HG02885 (cell line): ENCODE measurements around the gene TUBGCP6.

Experiments
- ATAC-seq: cut with Tn5 transposase; IDR thresholded peaks from one replicate; pipeline ENCODE4 v1.9.1; 2021; ENCODE audit warnings: mild to moderate bottlenecking; ENCODE audit not compliant: unreplicated experiment, poor library complexity

Gene TUBGCP6

DNA sequence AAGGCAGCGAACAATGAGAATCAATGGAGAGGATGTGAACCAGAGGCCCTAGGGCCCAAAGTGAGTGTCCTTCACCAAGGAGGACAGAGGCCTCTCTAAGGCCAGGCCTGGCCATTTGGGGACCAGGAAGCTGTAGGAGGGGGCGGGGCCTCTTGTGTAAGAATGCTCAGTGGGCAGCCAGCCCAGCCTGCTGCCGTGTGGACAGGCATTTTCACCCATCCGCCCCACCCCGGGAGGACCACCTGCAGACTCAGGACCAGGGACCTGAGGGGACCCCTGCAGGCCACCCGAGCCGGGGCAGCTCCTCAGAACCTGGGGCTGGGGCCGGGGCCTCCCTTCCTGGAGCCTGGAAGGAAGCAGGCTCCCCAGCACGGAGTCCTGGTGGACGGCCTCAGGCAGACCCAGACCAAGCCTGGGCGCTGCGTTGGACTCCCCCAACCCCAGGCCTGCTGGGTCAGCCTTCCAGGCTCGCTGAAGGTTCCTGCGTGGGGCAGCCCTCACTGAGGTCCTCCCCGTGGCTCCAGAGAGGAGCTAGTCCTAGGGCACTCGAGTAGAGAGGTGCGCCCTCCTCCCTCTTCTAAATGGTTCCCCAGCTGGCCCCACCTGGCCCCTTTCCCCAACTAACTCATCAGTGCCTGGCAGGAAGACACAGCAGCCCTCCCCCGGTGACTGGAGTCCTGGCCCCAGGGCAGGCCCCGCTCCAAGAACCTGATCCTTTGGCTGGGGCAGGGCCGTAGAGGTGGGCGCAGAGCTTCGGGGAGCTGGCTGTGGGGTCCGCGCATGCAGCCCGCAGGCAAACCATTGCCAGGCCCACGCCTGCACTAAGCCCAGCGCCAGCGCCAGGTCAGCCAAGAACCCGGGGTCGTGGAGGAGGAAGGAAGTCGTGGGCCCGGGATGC is 60.6 kb downstream of the TUBGCP6 start:
- ATAC-seq: no peak

DNA sequence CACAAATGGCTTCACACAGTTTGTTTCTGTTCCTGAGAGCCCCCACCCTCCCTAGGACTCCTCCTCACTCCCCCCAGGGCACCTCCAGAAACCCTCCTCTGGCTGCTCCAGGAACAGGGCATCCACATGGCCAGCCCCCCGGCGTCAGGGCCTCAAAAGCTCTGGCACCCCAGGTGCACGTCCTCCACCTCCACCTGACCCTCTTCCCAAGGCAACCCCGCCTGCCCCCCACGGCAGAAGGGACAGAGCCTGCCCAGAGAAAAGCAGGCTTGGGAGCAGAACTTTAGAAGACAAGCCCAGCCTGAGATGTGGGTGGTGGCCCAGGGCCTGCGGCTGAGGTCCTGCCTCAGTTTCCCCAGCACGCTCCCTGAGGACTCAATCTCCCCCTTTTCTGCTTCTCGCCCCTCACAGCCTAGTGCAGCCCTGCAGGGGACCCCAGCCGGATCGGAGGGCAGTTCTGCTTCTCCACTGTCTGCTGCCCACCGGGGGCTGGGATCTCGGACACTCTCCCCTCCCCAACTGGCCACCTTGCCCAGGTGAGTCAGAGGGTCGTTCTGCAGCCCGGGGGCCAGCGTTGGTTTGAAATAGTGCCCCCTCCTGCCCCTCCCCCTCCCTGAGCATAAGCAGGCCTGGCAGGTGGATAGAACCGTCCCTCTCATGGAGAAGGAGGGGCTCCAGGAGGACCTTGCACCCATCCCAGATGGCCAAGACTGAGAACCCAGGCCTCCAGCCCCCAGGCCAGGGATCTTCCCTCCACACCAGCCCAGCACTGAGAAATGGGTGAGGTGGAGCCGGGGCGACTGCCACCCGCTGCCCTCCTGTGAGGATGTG is 61.5 kb downstream of the TUBGCP6 start:
- ATAC-seq: no peak

DNA sequence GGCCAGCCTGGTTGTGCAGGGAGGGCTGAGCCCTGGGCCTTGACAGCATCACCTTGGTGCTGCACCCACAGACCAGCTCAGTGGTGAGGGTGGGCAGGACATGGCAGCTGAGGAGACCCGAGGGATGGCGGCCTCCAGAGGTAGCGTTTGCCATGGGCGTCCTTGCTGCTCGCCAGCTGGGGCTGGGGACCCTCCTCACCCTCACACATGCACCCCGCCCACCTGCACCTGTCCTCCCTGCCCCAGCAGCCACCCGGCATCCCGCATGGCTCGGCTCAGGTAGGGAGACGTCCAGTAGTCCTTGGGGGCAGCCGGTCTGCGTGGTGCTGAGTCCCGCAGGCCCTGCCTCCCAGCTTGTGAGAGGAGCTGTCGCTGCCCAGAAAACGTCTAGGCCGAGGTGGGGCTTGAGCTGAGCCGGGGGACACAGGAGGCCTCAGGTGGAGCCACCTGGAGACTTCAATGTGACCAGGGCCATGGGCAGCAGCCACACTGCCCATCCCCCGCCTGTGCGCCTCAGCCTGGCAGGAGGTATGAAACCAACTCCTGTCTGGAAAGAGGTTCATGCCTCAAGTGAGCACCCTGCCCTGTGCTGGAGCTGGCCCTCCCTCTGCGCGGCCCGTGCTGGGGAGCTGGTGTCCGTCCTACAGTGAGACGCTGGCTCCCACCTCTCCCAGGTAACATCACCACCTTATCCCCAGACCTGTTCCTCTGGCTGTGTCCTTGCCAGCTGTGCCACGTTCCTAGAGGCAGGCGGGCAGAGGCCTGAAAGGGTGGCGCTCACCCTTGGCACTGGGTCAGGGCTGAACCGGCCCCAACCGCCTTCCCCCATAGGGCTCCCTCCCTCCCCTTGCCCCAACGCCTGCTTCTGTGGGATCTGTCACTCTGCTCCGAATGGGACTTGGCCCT is 62.4 kb downstream of the TUBGCP6 start:
- ATAC-seq: no peak

DNA sequence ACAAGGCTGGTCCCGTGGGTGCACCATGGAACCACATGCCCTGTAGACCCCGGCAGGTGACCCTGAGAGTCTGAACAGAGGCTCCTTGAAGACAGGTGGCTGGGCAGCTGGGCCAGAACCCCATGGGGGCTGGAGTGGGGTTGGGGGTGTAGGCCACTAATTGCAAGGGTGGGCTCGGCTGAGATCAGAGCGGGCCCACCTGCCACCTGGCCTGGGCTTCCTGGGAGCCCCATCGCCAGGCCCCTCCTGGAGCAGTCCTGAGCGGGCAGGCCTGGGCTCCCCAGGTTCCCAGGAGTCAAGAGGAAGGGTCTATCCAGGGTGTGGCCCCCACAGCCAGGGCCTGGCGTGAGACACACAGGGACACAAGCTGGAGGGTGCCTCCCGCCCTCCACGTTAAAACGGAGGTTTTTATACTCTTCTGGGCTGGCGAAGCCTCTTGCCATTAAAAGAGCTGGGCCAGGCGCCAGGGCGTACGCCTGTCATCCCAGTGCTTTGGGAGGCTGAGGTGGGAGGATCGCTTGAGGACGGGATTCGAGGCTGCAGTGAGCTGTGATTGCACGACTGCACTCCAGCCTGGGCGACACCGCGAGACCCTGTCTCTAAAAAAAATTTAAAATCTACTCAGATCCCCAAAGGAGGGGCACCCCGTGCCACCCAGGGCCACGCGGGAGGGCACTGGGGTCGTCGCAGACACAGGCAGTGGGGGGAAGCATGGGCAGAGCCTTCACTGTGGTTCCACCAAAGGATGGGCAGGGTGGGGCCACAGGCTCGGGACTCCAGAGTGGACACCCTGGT is 63.9 kb downstream of the TUBGCP6 start:
- ATAC-seq: no peak

DNA sequence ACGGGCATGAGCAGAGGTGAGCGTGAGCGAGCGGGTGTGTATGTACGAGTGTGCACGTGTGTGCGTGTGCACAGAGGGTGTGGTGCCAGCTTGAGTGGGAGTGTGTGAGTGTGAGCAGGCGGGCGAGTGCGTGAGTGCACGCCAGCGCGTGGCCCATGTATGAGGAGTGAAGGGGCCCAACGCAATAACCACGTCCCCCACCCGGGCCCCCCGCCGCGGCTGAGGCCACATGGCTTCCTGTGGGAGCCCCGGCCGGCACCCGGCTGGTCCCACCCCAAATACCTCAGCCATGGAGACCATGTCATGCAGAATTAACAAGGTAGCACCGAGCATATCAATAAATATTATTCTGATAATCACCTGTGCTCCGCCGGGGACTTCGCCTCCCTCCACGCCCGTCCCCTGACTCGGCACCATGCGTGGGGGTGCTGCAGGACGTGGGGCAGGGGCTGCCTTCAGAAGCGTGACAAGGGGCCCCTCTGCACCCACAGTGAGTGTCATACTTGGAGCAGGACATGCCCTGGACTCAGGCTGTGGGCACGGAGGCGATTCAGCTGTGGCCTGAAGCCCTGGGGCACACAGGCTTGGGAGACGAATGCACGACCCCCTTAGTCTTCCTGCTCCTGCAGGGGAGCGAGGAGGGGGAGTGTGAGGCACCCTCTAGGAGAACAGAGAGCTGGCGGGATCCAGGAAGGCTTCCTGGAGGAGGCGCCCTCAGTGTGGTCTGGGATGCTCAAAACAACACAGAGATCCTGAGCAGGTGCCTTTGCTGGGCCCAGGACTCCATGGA is 64.7 kb downstream of the TUBGCP6 start:
- ATAC-seq: no peak

DNA sequence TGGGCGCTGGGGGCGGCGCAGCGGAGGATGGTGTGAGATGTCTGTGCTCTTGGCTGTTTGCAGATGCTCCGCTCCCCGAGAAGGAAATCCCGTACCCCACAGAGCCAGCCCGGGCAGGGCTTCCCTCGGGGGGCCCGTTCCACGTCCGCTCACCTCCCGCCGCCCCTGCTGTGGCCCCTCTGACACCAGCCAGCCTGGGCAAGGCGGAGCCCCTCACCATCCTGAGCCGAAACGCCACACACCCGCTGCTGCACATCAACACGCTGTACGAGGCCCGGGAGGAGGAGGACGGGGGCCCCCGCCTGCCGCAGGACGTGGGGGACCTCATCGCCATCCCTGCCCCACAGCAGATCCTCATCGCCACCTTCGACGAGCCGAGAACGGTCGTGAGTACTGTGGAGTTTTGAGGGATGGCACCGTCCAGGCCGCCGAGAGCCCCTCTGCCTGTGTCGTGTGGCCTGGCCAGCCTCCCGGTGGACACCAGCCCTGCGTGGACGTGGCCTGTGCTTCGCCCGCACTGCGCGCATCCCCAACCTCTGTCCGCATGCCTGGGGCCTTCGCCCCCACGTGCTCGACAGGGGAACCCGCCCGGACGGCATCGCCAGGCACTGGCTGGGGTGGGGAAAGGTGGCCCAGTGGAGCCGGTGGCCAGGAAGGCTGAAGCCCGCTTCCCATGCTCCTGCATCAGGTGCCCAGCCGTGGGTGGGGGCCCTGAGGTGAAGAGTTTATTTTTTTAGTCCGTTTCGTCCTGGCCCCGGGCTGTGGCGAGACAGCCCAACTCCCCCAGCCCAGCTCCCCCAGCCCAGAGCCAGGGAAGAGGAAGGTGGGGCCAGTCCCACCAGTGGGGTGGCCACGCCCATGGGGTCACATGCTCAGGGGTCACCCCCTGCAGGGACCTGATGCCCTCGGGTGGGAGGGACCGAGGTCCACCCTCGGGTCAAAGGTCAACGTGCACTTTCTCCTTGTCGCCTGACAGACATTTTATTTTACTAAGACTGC is 65.7 kb downstream of the TUBGCP6 start:
- no peak for ATAC-seq

DNA sequence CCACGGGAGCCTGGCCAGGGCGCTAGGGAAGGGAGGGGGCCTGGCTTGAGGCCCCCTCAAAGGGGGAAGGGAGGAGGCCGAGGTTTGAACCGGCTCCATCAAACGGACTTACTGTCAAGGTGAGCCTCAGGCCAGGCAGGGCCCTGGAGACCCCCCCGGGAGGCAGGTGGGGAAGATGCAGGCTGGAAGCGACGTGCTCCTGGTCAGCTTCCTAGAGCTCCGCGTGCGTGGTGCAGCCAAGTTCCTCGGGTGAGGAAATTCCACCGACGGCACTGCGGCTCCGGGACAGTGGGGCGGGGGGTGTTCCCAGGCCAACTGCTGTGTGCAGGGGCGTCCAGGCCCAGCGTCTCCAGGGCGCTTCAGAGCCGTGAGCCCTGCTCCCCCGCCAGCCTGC is 66.4 kb downstream of the TUBGCP6 start:
- ATAC-seq: no peak

DNA sequence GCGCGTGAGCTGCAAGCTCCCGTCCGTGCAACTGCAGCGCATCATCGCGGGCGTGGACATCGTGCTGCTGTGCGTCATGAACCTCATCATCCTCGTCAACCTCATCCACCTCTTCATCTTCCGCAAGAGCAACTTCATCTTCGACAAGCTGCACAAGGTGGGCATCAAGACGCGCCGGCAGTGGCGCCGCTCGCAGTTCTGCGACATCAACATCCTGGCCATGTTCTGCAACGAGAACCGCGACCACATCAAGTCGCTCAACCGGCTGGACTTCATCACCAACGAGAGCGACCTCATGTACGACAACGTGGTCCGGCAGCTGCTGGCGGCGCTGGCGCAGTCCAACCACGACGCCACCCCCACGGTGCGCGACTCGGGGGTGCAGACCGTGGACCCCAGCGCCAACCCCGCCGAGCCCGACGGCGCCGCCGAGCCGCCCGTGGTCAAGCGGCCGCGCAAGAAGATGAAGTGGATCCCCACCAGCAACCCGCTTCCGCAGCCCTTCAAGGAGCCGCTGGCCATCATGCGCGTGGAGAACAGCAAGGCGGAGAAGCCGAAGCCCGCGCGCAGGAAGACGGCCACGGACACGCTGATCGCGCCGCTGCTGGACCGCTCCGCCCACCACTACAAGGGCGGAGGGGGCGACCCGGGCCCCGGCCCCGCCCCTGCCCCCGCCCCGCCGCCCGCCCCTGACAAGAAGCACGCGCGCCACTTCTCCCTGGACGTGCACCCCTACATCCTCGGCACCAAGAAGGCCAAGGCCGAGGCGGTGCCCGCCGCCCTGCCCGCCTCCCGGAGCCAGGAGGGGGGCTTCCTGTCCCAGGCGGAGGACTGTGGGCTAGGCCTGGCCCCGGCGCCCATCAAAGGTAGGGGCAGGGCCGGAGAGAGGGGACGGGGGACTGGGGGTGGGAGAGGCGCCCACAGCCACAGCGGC is 67.0 kb downstream of the TUBGCP6 start:
- ATAC-seq: no peak

DNA sequence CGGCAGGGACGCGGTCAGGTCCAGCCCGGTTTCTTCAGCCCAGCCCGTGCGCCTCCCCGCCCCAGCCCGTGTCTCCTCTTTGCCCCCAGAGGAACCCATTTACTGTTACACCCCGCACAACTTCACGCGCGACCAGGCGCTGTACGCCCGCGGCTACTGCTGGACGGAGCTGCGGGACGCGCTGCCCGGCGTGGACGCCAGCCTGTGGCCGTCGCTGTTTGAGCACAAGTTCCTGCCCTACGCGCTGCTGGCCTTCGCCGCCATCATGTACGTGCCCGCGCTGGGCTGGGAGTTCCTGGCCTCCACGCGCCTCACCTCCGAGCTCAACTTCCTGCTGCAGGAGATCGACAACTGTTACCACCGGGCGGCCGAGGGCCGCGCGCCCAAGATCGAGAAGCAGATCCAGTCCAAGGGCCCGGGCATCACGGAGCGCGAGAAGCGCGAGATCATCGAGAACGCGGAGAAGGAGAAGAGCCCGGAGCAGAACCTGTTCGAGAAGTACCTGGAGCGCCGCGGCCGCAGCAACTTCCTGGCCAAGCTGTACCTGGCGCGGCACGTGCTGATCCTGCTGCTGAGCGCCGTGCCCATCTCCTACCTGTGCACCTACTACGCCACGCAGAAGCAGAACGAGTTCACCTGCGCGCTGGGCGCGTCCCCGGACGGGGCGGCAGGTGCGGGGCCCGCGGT is 67.8 kb downstream of the TUBGCP6 start:
- ATAC-seq: no peak

DNA sequence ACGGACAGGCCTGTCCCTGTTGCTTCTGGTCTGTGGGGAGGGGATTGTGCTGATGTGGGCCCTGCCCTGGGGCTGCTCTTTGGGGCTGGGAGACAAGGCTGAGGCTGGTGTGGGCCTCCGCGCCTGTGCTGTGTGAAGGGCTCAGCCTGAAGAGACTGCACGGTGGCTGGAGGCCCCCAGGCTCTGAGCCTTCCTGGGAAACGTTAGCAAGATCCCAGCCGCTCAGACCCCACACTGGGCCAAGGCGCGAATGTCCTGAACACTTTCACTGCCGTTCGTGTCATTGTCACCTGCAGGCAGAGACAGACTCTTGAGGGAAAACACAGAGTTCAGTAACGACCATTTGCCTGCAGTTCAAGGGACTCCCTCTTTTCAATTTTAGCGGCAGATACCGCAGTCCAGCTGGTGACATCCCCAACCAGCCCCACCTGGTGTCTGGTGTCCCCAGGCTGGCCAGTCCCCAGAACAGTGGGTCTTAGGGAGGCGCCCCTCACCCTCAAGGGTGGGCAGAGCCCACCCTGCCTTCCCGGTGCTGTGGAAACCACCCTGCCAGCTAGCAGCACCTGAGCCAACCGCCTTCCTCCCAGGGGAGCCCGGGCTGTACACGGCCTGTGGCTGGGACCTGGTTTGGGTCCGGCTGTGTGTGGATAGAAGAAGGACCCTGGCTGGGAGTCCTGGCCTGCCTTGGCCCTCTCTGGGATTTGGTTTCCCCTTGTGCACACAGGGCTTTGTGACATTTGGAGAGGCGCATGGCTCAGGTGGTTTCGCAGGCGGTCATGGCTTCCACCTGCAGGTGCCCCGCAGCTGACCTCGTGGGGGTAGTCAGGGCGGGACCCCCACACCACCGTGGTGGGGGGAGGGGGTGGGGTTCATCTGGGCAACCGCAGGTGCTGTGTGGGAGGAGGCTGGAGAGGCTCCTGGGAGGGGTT is 68.6 kb downstream of the TUBGCP6 start:
- ATAC-seq: no peak

DNA sequence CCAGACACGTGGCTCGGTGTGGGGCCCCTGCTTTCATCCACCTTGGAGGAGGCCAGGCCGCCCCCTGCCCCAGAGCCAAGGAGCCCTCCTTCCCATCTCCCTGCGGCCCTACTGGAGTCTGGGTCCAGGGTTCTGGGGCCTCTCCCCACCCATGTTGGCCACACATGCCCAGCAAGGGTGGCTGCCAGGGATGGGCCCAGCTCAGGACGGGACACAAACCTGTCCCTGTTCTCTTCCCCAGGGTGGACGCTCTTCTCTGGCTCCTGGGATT is 69.7 kb downstream of the TUBGCP6 start:
- ATAC-seq: no peak

DNA sequence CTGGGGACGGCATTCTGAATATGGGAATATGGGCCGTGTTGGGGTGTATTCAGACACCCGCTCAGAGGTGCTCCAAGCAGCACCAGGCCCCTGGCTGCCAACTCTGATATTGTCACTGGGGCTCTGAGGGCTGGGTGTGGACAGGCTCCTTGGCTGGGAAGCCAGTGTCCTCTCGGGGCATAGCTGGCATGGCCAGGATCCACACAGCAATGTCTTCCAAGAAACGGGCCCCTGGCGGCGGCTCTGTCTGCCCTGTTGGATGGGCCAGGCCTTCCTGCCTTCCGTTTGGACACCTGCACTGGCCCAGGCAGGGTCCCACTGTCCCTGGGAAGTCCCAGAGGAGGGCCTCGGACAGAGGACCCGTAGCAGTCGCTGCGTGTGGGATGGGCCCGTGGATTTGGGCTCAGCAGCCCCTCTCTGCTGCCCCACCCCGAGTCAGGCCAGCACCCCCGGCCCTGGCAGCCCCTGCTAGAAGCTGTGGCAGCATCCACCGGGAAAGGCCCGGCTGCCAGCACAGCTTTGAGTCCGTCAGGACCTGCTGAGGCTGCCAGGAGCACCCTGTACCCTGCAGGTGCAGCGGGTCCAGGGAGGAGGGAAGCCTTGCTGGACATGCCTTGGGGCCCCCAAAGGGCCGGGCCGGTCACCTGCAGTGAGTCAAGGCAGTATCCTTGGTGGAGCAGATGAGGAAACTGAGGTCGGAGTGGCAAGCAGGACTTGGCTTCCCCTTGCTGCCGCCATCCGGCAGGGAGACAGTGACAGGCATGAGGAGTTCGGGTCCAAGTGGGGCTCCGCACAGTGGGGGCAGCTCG is 70.2 kb downstream of the TUBGCP6 start:
- ATAC-seq: no peak

DNA sequence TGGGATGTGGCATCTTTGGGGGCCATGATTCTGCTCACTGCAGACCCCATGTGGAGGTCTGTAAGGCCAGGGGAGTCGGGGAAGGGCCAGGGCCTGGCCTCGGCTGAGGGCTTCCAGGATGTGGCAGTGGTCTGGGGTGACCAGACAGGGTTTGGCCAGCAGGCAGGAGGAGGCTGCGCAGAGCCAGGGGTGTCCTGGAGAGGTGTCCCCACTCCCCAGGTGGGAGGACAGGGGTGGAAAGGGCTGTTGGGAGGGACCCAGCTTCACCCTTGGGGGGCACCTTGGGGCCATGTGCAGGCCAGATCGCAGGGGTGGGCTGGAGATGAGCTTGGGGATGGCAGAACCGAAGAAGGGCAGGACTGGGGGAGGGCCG is 70.9 kb downstream of the TUBGCP6 start:
- no peak for ATAC-seq

DNA sequence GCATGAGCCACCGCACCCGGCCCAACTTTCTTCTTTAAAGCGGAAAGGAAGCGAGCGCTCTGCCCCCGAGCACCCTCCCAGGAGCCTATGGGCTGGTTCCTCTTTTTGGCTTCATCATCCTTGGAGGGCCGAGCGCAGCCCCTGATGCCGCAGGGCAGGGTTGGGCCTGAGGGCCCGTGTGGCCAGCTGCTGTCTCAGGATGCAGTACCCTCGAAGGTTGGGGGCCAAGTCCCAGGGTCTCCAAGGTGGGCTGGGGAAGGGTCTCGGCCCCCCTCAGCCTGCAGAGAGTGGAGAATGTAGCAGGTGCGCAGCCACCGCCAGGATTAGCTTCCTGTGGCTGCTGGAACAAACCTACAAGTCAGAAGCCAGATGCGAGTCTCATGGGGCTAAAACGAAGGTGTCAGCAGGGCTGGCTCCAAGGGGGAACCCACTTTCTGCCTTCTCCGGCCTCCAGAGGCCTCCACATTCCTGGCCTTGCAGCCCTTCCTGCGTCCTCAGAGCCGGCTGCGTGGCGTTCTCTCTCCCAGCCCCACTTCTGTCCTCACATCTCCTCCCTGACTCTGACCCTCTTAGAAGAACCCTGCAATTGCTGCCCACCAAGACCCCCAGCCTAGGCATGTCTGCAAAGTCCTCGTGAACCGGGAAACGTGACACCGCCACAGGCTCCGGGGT is 71.4 kb downstream of the TUBGCP6 start:
- ATAC-seq: no peak
